HL-60 (cell line): ENCODE results near the gene FGR.

ENCODE experiments used
- GABPA ChIP-seq: IDR thresholded peaks from 2 replicates; pipeline ENCODE4 v1.6.1; 2012; ENCODE audit warnings: low read depth
- POLR2AphosphoS5 ChIP-seq: IDR thresholded peaks from 2 replicates; pipeline ENCODE4 v1.6.1; 2012; ENCODE audit warnings: low read depth
- TF ChIP-seq, protein P1 (sequence below): IDR thresholded peaks from one replicate; pipeline ENCODE4 v1.5.1; 2011; ENCODE audit warnings: low read length, control low read depth, inconsistent platforms; ENCODE audit not compliant: insufficient read depth
- TF ChIP-seq, protein P2 (sequence below): IDR thresholded peaks from 2 replicates; pipeline ENCODE4 v1.6.1; 2012; ENCODE audit warnings: low read depth; ENCODE audit not compliant: insufficient replicate concordance

DNA sequence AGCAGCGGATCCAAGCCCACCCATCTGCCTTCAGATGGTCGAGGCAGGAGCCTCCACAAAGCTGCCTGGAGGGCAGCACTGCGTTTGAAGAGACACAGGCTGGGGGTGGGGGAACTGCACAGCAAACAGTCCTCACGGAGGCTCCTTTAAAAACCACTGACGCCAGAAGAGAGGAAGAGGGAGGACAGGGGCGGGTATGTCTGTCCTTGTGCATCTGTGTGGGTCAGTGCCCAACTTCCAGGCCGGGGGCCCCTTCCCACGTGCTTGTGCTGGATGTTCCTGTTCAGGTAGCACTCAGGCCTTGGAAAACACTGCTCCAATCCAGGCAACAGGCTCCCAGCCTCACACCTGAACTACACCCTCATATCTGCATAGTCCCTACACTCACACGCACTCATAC lies 38.7 kb downstream of the FGR start:
- TF ChIP-seq, protein P1, sequence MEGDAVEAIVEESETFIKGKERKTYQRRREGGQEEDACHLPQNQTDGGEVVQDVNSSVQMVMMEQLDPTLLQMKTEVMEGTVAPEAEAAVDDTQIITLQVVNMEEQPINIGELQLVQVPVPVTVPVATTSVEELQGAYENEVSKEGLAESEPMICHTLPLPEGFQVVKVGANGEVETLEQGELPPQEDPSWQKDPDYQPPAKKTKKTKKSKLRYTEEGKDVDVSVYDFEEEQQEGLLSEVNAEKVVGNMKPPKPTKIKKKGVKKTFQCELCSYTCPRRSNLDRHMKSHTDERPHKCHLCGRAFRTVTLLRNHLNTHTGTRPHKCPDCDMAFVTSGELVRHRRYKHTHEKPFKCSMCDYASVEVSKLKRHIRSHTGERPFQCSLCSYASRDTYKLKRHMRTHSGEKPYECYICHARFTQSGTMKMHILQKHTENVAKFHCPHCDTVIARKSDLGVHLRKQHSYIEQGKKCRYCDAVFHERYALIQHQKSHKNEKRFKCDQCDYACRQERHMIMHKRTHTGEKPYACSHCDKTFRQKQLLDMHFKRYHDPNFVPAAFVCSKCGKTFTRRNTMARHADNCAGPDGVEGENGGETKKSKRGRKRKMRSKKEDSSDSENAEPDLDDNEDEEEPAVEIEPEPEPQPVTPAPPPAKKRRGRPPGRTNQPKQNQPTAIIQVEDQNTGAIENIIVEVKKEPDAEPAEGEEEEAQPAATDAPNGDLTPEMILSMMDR: no peak
- TF ChIP-seq POLR2AphosphoS5 (no peak), GABPA (no peak)
- TF ChIP-seq, protein P2, sequence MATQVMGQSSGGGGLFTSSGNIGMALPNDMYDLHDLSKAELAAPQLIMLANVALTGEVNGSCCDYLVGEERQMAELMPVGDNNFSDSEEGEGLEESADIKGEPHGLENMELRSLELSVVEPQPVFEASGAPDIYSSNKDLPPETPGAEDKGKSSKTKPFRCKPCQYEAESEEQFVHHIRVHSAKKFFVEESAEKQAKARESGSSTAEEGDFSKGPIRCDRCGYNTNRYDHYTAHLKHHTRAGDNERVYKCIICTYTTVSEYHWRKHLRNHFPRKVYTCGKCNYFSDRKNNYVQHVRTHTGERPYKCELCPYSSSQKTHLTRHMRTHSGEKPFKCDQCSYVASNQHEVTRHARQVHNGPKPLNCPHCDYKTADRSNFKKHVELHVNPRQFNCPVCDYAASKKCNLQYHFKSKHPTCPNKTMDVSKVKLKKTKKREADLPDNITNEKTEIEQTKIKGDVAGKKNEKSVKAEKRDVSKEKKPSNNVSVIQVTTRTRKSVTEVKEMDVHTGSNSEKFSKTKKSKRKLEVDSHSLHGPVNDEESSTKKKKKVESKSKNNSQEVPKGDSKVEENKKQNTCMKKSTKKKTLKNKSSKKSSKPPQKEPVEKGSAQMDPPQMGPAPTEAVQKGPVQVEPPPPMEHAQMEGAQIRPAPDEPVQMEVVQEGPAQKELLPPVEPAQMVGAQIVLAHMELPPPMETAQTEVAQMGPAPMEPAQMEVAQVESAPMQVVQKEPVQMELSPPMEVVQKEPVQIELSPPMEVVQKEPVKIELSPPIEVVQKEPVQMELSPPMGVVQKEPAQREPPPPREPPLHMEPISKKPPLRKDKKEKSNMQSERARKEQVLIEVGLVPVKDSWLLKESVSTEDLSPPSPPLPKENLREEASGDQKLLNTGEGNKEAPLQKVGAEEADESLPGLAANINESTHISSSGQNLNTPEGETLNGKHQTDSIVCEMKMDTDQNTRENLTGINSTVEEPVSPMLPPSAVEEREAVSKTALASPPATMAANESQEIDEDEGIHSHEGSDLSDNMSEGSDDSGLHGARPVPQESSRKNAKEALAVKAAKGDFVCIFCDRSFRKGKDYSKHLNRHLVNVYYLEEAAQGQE: no peak
